GM12878 (cell line): ENCODE measurements around the gene ZNF669. TPM values are rescaled to one million over a fixed set of nuclear protein-coding genes. Genes with fewer than 3 reads are reported as not detected.

Experiments
- BHLHE40 ChIP-seq, 2 experiments: fragments of 450-650 bp in 1 of 2; IDR thresholded peaks; 2 replicates each; pipeline ENCODE4 v1.6.1; 2011 to 2017; ENCODE audit warnings: low read depth in 2 of 2, borderline replicate concordance in 1 of 2, improper control_type of control experiment in 1 of 2, low read length in 1 of 2, mild to moderate bottlenecking in 1 of 2
- GABPA ChIP-seq: IDR thresholded peaks from 2 replicates; pipeline ENCODE4 v1.6.1; 2014; ENCODE audit warnings: antibody characterized with exemption, low read depth, mild to moderate bottlenecking, inconsistent platforms
- IKZF2 ChIP-seq, 2 experiments: fragments of 450-650 bp; IDR thresholded peaks; 2 replicates each; pipeline ENCODE4 v1.6.1; 2017; ENCODE audit warnings: mild to moderate bottlenecking in 2 of 2, moderate library complexity in 2 of 2
- MTA2 ChIP-seq: fragments of 450-650 bp; IDR thresholded peaks from 2 replicates; pipeline ENCODE4 v1.6.1; 2016; ENCODE audit warnings: low read depth, mild to moderate bottlenecking, moderate library complexity
- MYC ChIP-seq: IDR thresholded peaks from 2 replicates; pipeline ENCODE4 v1.6.1; 2011; ENCODE audit warnings: mild to moderate bottlenecking, low read length, moderate library complexity, inconsistent platforms; ENCODE audit not compliant: insufficient read depth, insufficient replicate concordance, insufficient read length, severe bottlenecking
- RELA ChIP-seq: fragments of 450-650 bp; IDR thresholded peaks from 2 replicates; pipeline ENCODE4 v1.8.0; 2014; ENCODE audit warnings: borderline replicate concordance; ENCODE audit not compliant: partially characterized antibody
- REST ChIP-seq: IDR thresholded peaks from 2 replicates; pipeline ENCODE4 v1.6.1; 2012; ENCODE audit warnings: mild to moderate bottlenecking, low read depth, low read length
- USF1 ChIP-seq: IDR thresholded peaks from 2 replicates; pipeline ENCODE4 v1.6.1; 2011; ENCODE audit warnings: borderline replicate concordance, low read depth, mild to moderate bottlenecking, moderate library complexity, mixed read lengths, low read length; ENCODE audit not compliant: insufficient read depth; ENCODE audit errors: extremely low read length
- USF2 ChIP-seq: IDR thresholded peaks from 2 replicates; pipeline ENCODE4 v1.6.1; 2011; ENCODE audit warnings: low read depth, low read length, improper control_type of control experiment, borderline replicate concordance
- polyA plus RNA-seq, 11 experiments: library from polyadenylated mRNA; depleted of rRNA in 4 of 11; unstranded in 6 of 11; stranded (reverse) in 5 of 11; fragments of >200 nt; fragmentation: Nextera tagmentation in 4 of 11; fragmentation: Illumina TruSeq in 1 of 11; extraction: Ambion mirVana in 4 of 11; extraction: Trizol in 1 of 11; gene quantifications; 1 replicate in 1 of 11; 2 replicates in 10 of 11; pipeline versions ENCODE4 v1.2.1 to v1.2.3, GENCODE V29; 2011 to 2016; ENCODE audit warnings: inconsistent platforms in 2 of 11, missing spikeins in 2 of 11, low read depth in 1 of 11
- total RNA-seq, 4 experiments: library from RNA; depleted of rRNA in 3 of 4; stranded (reverse); fragments of >200 nt in 3 of 4; fragmentation: Illumina TruSeq in 1 of 4; extraction: Trizol in 1 of 4; gene quantifications; 2 replicates each; pipeline versions ENCODE4 v1.2.1 to v1.2.3, GENCODE V29; 2013 to 2021

The ZNF669 gene
- total and polyA plus RNA-seq, 10 of the 15 experiments (the other 5 are each of a cell fraction or from before 2014, with no cell fraction given): 4.8 to 11.1 (median 5.8) TPM

GRCh38 chr1:247103859-247104591, at the start of gene ZNF669 (continued):
- TF ChIP-seq IKZF2 (IDR thresholded peaks at IDR 0.05) (peak in 1 of 2 experiments; percentile 36; a peak in 1 of 4 replicates), MTA2 (0 out of 2 replicates have a peak, but pooled peaks have one; percentile 6), BHLHE40 (IDR thresholded peaks at IDR 0.05; ENCODE audit: borderline replicate concordance in 1 of 2, low read depth in 2 of 2, low read length in 1 of 2) (peak; percentile 99), MYC (no peak), USF2 (peak; percentile 6; the same call in 1 of the 2 replicates), GABPA (peak; percentile 89), RELA (peak; percentile 31), REST (no peak), USF1 (peak; percentile 71)
- TF ChIP-seq, all 136 proteins: peak for 54
